Activated CD8-positive, alpha-beta memory T cell treated with anti-CD3 and anti-CD28 coated beads, Interleukin-2, amount 50 U/mL, for 1 hour (primary cell): ENCODE results near the gene RBM17.
"Not testable (repeated sequence)": the region's sequence is repeated elsewhere in the genome, so short reads cannot be mapped to it uniquely, and the experiment has no call there.

Experiments used
- DNase-seq: peaks from one replicate; pipeline ENCODE4 v3.0.0-alpha.2; 2020; ENCODE audit errors: extremely low read depth

Gene RBM17

GRCh38 chr10:6056411-6057135 lies 32.3 kb upstream of the RBM17 start:
- no peak for DNase-seq

- DNase-seq: no peak
Observed at GRCh38 chr10:6058682-6059475, 30.0 kb upstream of the RBM17 start.

GRCh38 chr10:6059506-6059905 lies 29.3 kb upstream of the RBM17 start:
- DNase-seq: no peak

GRCh38 chr10:6061056-6061455 lies 27.8 kb upstream of the RBM17 start:
- DNase-seq: no peak

GRCh38 chr10:6062101-6062771 lies 26.6 kb upstream of the RBM17 start, which contains the start of gene IL2RA:
TSS of gene IL2RA (minus strand) at chr10:6062367. CDS start at chr10:6062151, 216 bp downstream.
- peak; percentile 44 for DNase-seq

- DNase-seq: no peak
Observed at GRCh38 chr10:6064119-6064518, 24.7 kb upstream of the RBM17 start.

GRCh38 chr10:6064726-6065125 lies 24.1 kb upstream of the RBM17 start:
- not testable (repeated sequence) for DNase-seq

- no peak for DNase-seq
Observed at GRCh38 chr10:6065406-6065805, 23.4 kb upstream of the RBM17 start.

GRCh38 chr10:6065835-6066234 lies 23.0 kb upstream of the RBM17 start:
- DNase-seq: no peak

GRCh38 chr10:6067457-6067856 lies 21.4 kb upstream of the RBM17 start:
- DNase-seq: no peak

- no peak for DNase-seq
Observed at GRCh38 chr10:6068006-6068405, 20.8 kb upstream of the RBM17 start.

- no peak for DNase-seq
Observed at GRCh38 chr10:6068422-6068821, 20.4 kb upstream of the RBM17 start.

GRCh38 chr10:6069081-6069931 lies 19.5 kb upstream of the RBM17 start:
- DNase-seq: no peak

GRCh38 chr10:6070660-6071059 lies 18.2 kb upstream of the RBM17 start:
- DNase-seq: no peak

GRCh38 chr10:6071181-6072175 lies 17.4 kb upstream of the RBM17 start:
- DNase-seq: no peak

GRCh38 chr10:6072215-6072934 lies 16.5 kb upstream of the RBM17 start:
- no peak for DNase-seq

- no peak for DNase-seq
Observed at GRCh38 chr10:6074489-6075301, 14.1 kb upstream of the RBM17 start.

- DNase-seq: no peak
Observed at GRCh38 chr10:6077071-6077675, 11.7 kb upstream of the RBM17 start.
